Smooth muscle cell (in vitro differentiated cells): ENCODE data around the gene EZR. TPM values are rescaled to one million over a fixed set of nuclear protein-coding genes. Genes with fewer than 3 reads are reported as not detected.

Source experiments
- DNase-seq: peaks from one replicate; lab custom pipeline; 2025; ENCODE audit not compliant: unreplicated experiment; lab: John Stamatoyannopoulos, UW
- H2AFZ ChIP-seq: fragments of 200-600 bp; sonication (generic); 2 replicates; pipeline ENCODE4 v1.6.0; 2016; ENCODE audit warnings: antibody characterized with exemption, low read depth, mild to moderate bottlenecking
- H3F3A ChIP-seq: fragments of 200-600 bp; sonication (generic); 2 replicates; pipeline ENCODE4 v1.6.0; 2017; ENCODE audit warnings: antibody characterized with exemption, low read depth
- H3K27ac ChIP-seq: fragments of 200-600 bp; sonication (generic); 2 replicates; pipeline ENCODE4 v1.5.1; 2016; ENCODE audit warnings: low read depth, mild to moderate bottlenecking
- H3K27me3 ChIP-seq: fragments of 200-600 bp; sonication (generic); 2 replicates; pipeline ENCODE4 v1.6.1; 2016; ENCODE audit warnings: low read depth, mild to moderate bottlenecking
- H3K36me3 ChIP-seq: fragments of 200-600 bp; sonication (generic); 2 replicates; pipeline ENCODE4 v1.5.1; 2016; ENCODE audit warnings: low read depth
- H3K4me1 ChIP-seq: fragments of 200-600 bp; sonication (generic); 2 replicates; pipeline ENCODE4 v1.5.1; 2016; ENCODE audit warnings: low read depth
- H3K4me2 ChIP-seq: fragments of 200-600 bp; sonication (generic); 2 replicates; pipeline ENCODE4 v1.6.0; 2016; ENCODE audit warnings: mild to moderate bottlenecking
- H3K4me3 ChIP-seq: fragments of 200-600 bp; sonication (generic); 2 replicates; pipeline ENCODE4 v1.5.1; 2016; ENCODE audit warnings: mild to moderate bottlenecking
- H3K79me2 ChIP-seq: fragments of 200-600 bp; sonication (generic); 2 replicates; pipeline ENCODE4 v1.6.0; 2016; ENCODE audit warnings: low read depth, mild to moderate bottlenecking
- H3K9ac ChIP-seq: fragments of 200-600 bp; sonication (generic); 2 replicates; pipeline ENCODE4 v1.6.0; 2016; ENCODE audit warnings: low read depth
- H3K9me3 ChIP-seq: fragments of 200-600 bp; sonication (generic); replicated peaks from 2 replicates; pipeline ENCODE4 v1.5.1; 2016; ENCODE audit warnings: low read depth
- H4K20me1 ChIP-seq: fragments of 200-600 bp; sonication (generic); 2 replicates; pipeline ENCODE4 v1.6.0; 2016; ENCODE audit warnings: low read depth
- WGBS: methylation state at CpG from one replicate; pipeline ENCODE4 v1.1.7; 2016; ENCODE audit warnings: low lambda C conversion rate; 5-methylcytosine and 5-hydroxymethylcytosine counted together
- polyA plus RNA-seq: library from polyadenylated mRNA; unstranded; fragments of >200 nt; fragmentation: Nextera tagmentation; extraction: Ambion mirVana; gene quantifications from 2 replicates; pipeline ENCODE4 v1.2.1, GENCODE V29; 2016
- total RNA-seq: library from RNA; depleted of rRNA; stranded (reverse); fragments of >200 nt; gene quantifications from 2 replicates; pipeline ENCODE4 v1.2.3, GENCODE V29; 2014
- TF ChIP-seq, protein P1 (sequence below): fragments of 200-600 bp; sonication (generic); IDR thresholded peaks from 2 replicates; pipeline ENCODE4 v1.5.1; 2017; ENCODE audit warnings: borderline replicate concordance, mild to moderate bottlenecking, antibody characterized with exemption; ENCODE audit not compliant: insufficient read depth, poor library complexity, severe bottlenecking

EZR gene
- total and polyA plus RNA-seq, 2 experiments from 2014 or later, result 55.0 to 113 TPM

DNA sequence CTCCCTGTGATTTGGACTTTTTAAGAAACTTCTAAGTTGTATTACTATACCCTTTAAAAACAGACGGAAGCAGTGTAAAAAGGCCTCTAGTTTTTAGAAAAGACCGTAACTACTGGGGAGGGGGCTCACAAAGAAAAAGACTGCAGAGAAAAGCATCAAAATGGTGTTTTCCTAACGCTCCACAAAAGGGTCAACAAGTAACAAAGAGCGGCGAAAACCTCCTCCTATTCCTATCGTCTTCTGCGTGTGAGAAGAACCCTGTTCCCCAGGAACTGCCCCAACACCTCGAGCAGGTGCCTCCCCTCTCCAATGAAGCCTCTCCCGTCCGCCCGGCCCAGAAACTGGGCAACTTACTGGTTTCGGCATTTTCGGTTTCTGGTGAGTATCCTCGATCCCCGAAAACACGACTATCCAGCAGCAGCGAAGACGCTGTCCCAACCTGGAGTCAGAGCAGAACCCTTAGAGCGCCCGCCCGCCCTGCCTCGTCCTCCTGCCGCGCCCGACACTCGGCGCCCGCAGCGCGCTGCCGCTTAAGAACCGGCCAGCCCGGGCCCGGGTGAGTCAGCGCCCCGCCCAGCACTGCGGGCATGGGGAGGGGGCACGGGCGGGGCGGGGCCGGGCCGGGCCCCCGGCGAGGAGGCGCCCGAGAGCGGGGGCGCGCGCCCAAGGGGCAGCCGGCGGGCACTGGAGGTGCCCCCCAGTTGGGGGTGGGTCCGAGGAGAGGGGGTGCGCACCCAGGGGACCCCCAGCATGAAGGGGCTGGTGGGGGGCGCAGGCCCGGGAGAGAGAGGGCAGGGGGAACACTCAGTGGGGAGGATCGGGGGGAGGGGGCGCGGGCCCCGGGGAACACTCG is 1.2 kb downstream of the EZR start:
- Histone ChIP-seq H3K4me1 (peaks cover 30% of the 10 kb centered on the region), H3K27ac (peak overlapping the region; percentile 82), H3K4me2 (peak overlapping the region; percentile 93), H3K79me2 (peaks cover 46% of the 10 kb centered on the region), H2AFZ (peak overlapping the region; percentile 30), H3K4me3 (peak overlapping the region; percentile 77), H3K36me3 (no peaks in the 10 kb centered on the region), H3K9ac (peak overlapping the region; percentile 82), H3F3A (no peaks in the 10 kb centered on the region), H3K27me3 (no peaks in the 10 kb centered on the region), H3K9me3 (no peaks in the 10 kb centered on the region), H4K20me1 (peaks cover 49% of the 10 kb centered on the region)
- TF ChIP-seq, protein P1, sequence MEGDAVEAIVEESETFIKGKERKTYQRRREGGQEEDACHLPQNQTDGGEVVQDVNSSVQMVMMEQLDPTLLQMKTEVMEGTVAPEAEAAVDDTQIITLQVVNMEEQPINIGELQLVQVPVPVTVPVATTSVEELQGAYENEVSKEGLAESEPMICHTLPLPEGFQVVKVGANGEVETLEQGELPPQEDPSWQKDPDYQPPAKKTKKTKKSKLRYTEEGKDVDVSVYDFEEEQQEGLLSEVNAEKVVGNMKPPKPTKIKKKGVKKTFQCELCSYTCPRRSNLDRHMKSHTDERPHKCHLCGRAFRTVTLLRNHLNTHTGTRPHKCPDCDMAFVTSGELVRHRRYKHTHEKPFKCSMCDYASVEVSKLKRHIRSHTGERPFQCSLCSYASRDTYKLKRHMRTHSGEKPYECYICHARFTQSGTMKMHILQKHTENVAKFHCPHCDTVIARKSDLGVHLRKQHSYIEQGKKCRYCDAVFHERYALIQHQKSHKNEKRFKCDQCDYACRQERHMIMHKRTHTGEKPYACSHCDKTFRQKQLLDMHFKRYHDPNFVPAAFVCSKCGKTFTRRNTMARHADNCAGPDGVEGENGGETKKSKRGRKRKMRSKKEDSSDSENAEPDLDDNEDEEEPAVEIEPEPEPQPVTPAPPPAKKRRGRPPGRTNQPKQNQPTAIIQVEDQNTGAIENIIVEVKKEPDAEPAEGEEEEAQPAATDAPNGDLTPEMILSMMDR, result no peak
- under 1% methylated on average over 45 of the region's 61 CpGs for WGBS
- peak; percentile 42 for DNase-seq

DNA sequence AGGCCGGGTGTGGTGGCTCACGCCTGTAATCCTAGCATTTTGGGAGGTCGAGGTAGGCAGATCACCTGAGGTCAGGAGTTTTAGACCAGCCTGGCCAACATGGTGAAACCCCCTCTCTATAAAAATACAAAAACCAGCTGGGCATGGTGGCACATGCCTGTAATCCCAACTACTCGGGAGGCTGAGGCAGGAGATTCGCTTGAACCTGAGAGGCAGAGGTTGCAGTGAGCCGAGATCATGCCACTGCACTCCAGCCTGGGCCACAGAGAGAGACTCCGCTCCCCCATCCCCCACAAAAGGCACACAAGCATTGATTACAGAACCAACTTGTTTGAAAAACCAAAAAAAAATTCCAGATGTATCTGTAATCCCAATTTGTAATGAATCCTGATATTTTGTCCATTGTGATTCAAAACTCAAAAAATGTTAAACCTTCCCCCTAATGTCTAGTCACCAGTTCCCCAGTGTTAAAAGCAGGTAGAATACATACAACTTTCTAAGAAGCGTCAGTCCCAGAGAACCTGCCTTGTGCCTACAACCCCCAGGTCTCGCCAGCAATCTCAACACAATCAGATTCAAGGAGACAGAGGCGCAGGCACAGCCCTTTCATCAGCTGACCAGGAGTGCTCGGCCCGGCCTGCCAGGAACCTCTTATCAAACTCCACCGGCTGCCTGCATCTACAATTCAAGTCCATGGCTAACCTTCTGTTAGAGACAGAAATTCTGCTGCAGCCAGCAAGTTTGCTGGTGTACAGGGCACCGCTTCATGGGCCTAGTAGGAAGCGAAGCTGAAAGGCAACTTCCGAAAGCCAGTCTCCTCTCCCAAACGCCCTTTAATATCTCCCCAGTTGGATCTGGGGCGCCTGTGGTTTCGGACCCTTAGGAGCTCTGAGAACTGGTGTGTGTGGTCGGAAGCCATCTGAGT is 2.1 kb downstream of the EZR start:
- Histone ChIP-seq H3K36me3 (no peaks in the 10 kb centered on the region), H3K4me2 (peak overlapping the region; percentile 93), H4K20me1 (peaks cover 58% of the 10 kb centered on the region), H3K4me3 (peak overlapping the region; percentile 77), H3F3A (no peaks in the 10 kb centered on the region), H3K27me3 (no peaks in the 10 kb centered on the region), H2AFZ (no peak overlapping the region), H3K9ac (peak overlapping the region; percentile 82), H3K4me1 (peaks cover 30% of the 10 kb centered on the region), H3K27ac (peak overlapping the region; percentile 82), H3K9me3 (no peaks in the 10 kb centered on the region), H3K79me2 (peaks cover 55% of the 10 kb centered on the region)
- DNase-seq, result no peak
- TF ChIP-seq, protein P1, result no peak
- WGBS, result 24% methylated on average over 20 of the region's 20 CpGs

DNA sequence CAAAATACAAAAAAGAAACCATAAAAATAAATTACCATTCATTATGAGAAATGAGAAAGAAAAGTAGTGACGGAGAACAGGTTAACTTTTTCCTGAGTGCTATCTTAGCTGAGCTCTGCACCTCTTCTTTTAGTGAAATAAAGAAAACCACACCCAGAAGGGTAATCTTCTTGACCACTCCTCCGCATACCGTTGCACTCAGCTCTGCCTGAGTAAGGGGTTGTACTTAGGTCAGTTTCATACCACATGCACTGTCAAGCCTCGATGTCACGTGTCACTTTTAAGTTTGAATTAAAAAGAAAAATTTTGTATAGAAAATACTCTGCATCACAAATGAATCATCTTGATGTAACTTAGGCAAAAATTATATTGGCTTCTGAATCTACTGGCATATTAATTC is 2.8 kb downstream of the EZR start:
- Histone ChIP-seq H3K4me2 (peak overlapping the region; percentile 93), H3K79me2 (peaks cover 60% of the 10 kb centered on the region), H3K27me3 (no peaks in the 10 kb centered on the region), H3K4me3 (peak overlapping the region; percentile 77), H3K4me1 (peaks cover 30% of the 10 kb centered on the region), H3K27ac (peak overlapping the region; percentile 82), H3K9me3 (no peaks in the 10 kb centered on the region), H3F3A (no peaks in the 10 kb centered on the region), H3K9ac (peak overlapping the region; percentile 82), H3K36me3 (no peaks in the 10 kb centered on the region), H4K20me1 (peaks cover 64% of the 10 kb centered on the region), H2AFZ (no peak overlapping the region)
- no peak for DNase-seq
- WGBS, result 42% methylated on average over 5 of the region's 5 CpGs
- TF ChIP-seq, protein P1, result no peak
